Testis (tissue), 2 donors: ENCODE data around the gene NTMT1.

Source experiments
- CTCF ChIP-seq, 3 experiments: fragments of 450-650 bp in 2 of 3; fragments of 200-600 bp in 1 of 3; sonication (generic) in 1 of 3; IDR thresholded peaks; one replicate each; pipeline ENCODE4 v1.5.1; 2016 to 2019; ENCODE audit warnings: antibody characterized with exemption in 3 of 3, mild to moderate bottlenecking in 2 of 3, moderate library complexity in 1 of 3
- POLR2A ChIP-seq: fragments of 450-650 bp; IDR thresholded peaks from one replicate; pipeline ENCODE4 v1.6.1; 2017; ENCODE audit warnings: antibody characterized with exemption, mild to moderate bottlenecking, moderate library complexity

GRCh38 chr9:129581505-129582189, 44.3 kb upstream of the NTMT1 start:
- TF ChIP-seq CTCF (IDR thresholded peaks at IDR 0.05): no peak
- TF ChIP-seq POLR2A: no peak
